Right ventricle myocardium superior (tissue), 1 donor: Measurements from ENCODE around the gene IGSF9. TPM values are rescaled to one million over a fixed set of nuclear protein-coding genes. Genes with fewer than 3 reads are reported as not detected.

ENCODE experiments used
- ATAC-seq: fragments of 200-7000 bp; cut with Tn5 transposase; one replicate; pipeline ENCODE4 v1.9.1; 2020; ENCODE audit warnings: mild to moderate bottlenecking; ENCODE audit not compliant: poor library complexity
- DNase-seq: peaks from one replicate; pipeline ENCODE4 v3.0.0-alpha.2; 2020
- intact Hi-C: fragments of 100-400 bp; cut with DNase I; formaldehyde crosslinking; loops from one replicate; pipeline ENCODE4 v1.11.2; 2022
- total RNA-seq: library from RNA; stranded (reverse); fragmentation: NEBNext Ultra II Directional; extraction: Animal tissue kit (Norgen Biotek cat#: 25700); gene quantifications from one replicate; pipeline ENCODE4 v1.2.1, GENCODE V29; 2021
- donor health status: DM: no; HTN: yes; CAD: no; lungs with severe emphysema.

The IGSF9 gene
- total RNA-seq, 1 donor from 2014 or later: 0.30 TPM

DNA sequence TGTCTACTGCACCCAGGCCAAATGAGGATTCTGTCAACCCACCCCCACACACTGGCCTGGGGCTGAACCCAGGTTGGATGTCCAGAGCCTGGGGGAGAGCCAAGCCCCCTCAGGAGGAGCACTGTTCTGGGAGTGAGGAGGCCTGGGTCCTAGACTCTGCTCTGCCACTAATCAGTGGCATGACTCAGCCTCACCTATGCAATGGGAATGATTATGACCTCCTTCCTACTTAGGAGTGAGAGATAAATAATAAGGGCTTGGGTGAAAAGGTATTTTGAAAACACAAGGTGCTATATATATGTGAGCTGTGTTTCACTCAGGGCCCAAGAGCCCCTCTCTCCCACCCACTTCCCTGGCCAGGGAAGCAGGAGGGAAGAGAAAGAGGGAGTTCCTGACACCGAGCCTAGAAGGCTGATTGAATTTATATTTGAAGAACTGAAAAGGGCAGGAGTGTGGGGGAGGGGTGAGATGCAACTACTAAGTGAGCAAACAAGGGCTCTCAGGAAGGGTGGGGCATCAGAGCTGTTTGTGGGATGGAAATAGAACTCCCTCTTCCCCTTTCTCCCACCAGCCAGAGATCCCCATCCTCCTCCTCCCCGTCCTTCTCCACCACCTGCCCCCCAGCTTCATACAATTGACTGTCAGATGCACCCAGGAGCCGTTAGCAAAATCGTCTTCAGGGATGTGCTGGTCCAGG, 8.2 kb downstream of the IGSF9 start:
- ATAC-seq: no peak
- intact Hi-C loops: loop anchor here (2.0 kb wide), 1 partner anchor 70 kb away; no protein-coding TSS in a partner anchor
- DNase-seq: no peak

- DNase-seq: peak; percentile 80
- ATAC-seq: peak; percentile 85
- intact Hi-C loops: loop anchor here (2.0 kb wide), 1 partner anchor 70 kb away; no protein-coding TSS in a partner anchor
Observed at GRCh38 chr1:159936273-159936904, 9.0 kb downstream of the IGSF9 start.

DNA sequence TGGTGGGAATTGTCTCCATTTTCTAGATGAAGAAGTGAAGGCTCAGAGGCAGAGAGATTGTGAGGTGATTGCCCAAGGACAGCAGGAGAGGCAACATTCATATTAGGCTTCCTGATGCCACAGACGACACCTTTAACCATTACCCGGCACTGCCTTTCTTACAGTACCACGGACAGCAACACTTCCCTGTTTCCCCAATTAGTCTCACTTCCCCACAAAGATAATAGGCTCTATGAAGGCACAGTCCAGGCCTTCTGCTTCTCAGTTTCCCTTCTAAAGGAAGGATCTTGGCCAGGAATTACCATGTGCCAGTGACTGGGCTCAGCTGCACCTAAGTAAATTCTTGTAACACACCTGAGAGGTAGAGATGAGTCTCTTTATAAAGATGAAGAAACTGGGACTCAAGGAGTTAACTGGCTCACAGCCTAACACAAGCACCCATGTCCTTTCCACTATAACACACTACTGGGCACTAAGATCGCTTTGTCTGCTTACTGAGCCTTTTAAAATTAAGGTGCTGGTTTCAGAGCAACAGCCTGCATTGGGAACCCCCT, 9.6 kb downstream of the IGSF9 start:
- intact Hi-C loops: loop anchor here (2.0 kb wide), 1 partner anchor 71 kb away; no protein-coding TSS in a partner anchor
- ATAC-seq: peak; percentile 45
- no peak for DNase-seq

GRCh38 chr1:159935305-159935704, 10.1 kb downstream of the IGSF9 start:
- DNase-seq: no peak
- ATAC-seq: no peak
- intact Hi-C loops: no loop called here

DNA sequence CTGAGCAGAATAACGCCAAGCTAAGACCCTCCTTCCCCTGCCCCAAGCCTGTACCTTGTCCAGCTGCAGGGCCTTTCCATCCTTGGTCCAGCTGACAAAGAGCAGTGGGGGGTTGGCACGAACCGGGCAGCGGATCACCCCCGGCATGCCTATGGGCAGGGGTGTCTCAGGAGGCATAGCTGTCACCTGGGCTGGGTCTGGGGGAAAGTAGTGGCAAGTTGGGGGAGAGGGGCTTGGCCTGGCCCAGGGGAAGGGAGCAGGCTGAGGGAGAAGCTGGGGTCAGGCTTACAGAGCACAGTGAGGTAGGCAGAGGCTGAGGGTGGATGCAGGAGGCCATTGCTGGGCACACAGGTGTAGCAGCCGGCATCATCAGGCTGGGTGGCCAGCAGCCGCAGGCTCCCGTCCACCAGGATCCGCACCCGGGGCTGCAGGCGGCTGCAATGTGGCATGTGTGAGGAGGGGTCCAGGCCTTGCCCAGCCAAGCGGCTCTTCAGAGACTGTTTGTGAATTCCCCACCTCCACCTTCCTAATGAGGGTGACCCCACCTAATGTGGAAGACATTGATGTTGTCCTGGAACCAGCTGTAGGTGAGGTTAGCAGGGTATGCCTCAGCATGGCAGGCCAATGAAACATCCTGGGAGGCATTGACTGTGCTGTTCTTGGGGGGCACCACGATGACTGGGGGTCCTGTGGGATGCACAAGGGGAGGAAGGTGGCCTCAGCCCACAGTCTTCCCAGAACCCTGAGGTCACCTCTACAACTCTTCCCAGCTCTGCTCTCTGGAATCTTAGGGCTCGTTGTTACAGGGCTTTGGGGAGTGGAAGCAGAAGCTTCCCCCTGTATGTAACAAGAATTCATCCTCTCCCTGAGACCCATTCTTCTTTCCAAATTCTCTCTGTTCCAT, 11.0 kb downstream of the IGSF9 start:
- DNase-seq (no peak), ATAC-seq (no peak)
- intact Hi-C loops: no loop called here

GRCh38 chr1:159933347-159933746, 12.1 kb downstream of the IGSF9 start:
- intact Hi-C loops: no loop called here
- ATAC-seq: no peak
- DNase-seq: no peak

- intact Hi-C loops: no loop called here
Observed at GRCh38 chr1:159932296-159933285, 12.8 kb downstream of the IGSF9 start.

GRCh38 chr1:159931795-159932173, 13.6 kb downstream of the IGSF9 start:
- intact Hi-C loops: no loop called here
- DNase-seq (no peak), ATAC-seq (no peak)

More at GRCh38 chr1:159932296-159933285, 12.8 kb downstream of the IGSF9 start:
- no peak for ATAC-seq
- no peak for DNase-seq

DNA sequence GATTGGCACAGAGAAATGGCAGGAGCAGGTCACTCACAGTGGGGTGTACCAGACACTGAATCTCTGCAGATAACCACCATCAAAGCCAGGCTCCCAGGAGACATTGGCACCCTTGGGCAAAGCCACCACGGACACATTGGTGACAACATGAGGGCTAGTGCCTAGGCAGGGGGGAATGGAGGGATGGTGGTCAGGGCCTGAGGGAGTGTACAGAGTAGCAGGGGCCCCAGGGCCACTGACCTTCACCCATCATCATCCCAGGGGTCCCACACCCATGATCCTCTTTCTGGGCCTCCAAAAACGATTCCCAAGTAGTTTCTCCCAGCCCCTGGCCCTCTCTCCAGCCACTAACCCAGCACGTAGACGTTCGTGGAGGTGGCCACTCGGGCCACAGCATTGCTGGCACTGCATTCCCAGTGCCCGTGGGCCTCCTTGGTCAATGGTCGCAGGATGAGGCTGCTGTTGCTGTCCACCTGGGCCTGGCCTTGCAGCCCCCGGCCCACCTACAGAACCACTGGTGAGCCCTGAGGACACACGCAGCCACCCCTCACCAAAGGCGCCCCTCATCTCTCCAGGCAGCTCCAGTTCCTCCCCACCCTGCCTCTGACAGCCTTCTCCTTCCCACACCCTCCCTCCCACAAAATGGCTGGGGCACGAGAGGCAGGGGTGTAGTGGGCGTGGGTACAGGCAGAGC, 14.2 kb downstream of the IGSF9 start:
- intact Hi-C loops: no loop called here
- DNase-seq (no peak), ATAC-seq (no peak)

- no peak for DNase-seq
- intact Hi-C loops: no loop called here
- ATAC-seq: no peak
Observed at GRCh38 chr1:159930634-159931033, 14.8 kb downstream of the IGSF9 start.

DNA sequence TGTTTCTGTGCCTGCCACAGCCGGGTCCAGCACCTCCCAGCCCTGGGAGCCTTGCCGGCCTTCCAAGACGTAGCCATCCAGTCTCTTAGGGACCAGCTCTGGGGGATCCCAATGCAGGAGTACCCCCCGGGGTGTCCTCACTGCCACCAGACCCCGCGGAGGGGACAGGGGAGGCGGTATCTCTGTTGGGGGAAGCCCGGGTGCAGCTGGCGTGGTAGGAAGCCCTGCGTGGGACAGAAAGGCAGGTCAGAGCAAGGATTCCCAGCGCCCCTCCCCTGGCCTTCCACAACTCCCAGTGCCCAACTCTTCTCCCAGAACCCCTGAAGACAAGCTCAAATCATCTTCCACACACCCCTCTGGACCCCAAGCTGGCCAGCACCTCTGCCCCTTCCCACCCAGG, 15.2 kb downstream of the IGSF9 start:
- intact Hi-C loops: no loop called here
- DNase-seq: no peak
- no peak for ATAC-seq

DNA sequence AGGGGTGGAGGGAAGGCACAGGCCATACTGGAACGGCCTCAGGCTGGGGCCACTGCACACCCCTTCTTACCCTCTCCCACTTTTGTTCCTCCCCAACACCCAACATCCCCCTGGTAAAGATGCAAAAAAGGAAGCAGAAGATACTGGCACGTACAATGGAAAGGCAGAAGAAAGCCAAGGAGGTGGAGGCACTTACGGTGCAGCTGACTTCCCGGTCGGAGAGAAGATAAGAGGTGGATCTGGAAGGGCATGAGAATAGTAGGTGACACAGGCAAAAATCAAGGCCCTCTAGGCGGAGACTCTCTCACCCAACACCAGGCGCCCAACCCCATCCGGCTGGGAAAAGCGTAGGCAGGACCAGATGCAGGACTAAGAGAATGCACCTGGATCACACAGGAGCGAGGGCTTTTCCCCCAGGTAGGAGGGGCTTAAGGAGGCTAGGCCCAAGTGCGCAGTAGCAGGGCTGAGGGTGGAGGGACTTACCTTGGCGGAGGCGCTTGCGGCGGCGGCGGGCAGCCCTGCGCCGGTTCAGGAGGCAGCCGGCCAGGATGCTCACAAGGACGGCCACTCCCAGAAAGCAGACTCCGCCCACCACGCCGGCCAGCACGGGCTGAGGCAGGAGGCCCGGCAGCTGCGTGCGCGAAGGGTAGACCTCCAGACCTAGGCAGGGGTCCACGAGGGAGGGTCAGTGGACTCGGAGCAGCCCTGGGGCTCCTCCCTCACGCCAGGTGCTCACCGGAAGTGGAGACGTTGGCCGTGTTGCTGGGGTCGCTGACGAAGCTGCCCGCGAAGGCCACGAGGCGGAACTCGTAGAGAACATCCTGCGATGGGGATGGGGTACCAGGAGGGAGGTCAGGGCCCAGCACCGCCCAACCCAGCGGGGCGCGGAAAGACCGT, 16.0 kb downstream of the IGSF9 start:
- intact Hi-C loops: loop anchor here (10.0 kb wide), 1 partner anchor 75 kb away; no protein-coding TSS in a partner anchor
- DNase-seq (no peak), ATAC-seq (no peak)

GRCh38 chr1:159928491-159929050, 16.8 kb downstream of the IGSF9 start:
- DNase-seq (no peak), ATAC-seq (no peak)
- intact Hi-C loops: loop anchor here (10.0 kb wide), 1 partner anchor 74 kb away; no protein-coding TSS in a partner anchor

GRCh38 chr1:159927849-159928431, 17.5 kb downstream of the IGSF9 start:
- ATAC-seq (no peak), DNase-seq (no peak)
- intact Hi-C loops: loop anchor here (10.0 kb wide), 1 partner anchor 73 kb away; no protein-coding TSS in a partner anchor

DNA sequence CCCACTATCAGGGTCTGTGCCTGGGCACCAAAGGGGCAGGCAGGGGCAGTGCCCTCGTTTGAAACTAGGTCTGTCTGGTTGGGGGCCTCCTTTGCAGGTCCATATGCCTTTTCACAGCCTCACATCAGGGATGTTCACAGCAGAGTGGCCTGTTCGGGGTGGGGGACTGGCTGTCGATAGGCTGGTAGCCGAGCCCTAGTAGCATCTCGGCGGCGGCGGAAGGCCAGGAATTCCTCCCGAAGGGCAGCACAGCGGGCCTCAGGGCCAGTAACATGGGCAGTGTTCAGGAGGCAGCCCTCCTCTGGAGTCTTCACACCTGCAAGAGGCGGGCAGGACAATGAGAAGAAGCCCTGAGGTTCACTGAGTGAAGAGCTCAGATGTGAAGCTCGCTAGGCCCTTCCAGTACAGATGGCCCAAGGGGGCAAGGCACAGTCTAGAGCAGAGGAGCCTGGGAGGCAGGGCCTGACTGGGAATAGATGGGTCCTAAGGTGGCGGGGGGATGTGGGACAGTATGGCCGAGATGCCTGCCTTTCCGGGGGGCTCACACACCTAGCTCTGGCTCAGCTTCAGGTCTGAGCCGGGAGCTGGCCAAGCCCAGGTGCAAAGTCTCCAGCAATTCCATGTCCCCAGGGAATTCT, 18.1 kb downstream of the IGSF9 start:
- DNase-seq (no peak), ATAC-seq (no peak)
- intact Hi-C loops: loop anchor here (10.0 kb wide), 1 partner anchor 73 kb away; no protein-coding TSS in a partner anchor
